ENCODE measurements around the gene FHIT.

DNA sequence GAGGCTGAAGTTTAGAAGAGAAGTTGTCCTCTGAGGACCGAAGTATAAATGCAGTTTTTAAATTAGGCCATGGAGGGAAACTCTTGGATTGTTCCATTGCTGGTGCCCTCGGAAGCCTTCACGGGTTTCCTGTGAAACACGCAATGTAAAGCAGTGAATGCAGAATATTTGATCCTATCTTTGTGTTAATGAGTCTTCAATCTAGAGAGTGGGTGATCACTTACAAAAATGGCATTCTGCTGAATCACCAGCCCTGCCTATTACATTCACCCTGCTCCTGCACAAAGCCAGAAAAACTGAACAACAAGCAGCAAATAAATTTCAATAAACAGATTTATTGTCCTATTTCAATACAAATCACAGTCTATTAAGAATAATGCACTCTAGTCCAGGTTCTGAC, 1063.9 kb downstream of the FHIT start:
- TF ChIP-seq, protein P1, sequence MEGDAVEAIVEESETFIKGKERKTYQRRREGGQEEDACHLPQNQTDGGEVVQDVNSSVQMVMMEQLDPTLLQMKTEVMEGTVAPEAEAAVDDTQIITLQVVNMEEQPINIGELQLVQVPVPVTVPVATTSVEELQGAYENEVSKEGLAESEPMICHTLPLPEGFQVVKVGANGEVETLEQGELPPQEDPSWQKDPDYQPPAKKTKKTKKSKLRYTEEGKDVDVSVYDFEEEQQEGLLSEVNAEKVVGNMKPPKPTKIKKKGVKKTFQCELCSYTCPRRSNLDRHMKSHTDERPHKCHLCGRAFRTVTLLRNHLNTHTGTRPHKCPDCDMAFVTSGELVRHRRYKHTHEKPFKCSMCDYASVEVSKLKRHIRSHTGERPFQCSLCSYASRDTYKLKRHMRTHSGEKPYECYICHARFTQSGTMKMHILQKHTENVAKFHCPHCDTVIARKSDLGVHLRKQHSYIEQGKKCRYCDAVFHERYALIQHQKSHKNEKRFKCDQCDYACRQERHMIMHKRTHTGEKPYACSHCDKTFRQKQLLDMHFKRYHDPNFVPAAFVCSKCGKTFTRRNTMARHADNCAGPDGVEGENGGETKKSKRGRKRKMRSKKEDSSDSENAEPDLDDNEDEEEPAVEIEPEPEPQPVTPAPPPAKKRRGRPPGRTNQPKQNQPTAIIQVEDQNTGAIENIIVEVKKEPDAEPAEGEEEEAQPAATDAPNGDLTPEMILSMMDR (conservative IDR thresholded peaks at IDR 0.05; ENCODE audit: low read depth, low read length) = no peak
- TF ChIP-seq EZH2 (IDR thresholded peaks at IDR 0.05; ENCODE audit: low read length, unreplicated experiment) (no peak), EZH2phosphoT487 (IDR thresholded peaks at IDR 0.05; ENCODE audit: borderline replicate concordance, low read length) (no peak)

Data from PC-3 (cell line).